HCT116 (cell line): ENCODE results near the gene SEMA5B. TPM values are rescaled to one million over a fixed set of nuclear protein-coding genes. Genes with fewer than 3 reads are reported as not detected.

Source experiments
- ATAC-seq: fragments of 200-7000 bp; cut with Tn5 transposase; 2 replicates; pipeline ENCODE4 v1.9.1; 2020; ENCODE audit warnings: mild to moderate bottlenecking, moderate library complexity
- BruUV-seq: library from RNA; stranded (reverse); fragments of 400-500 nt; replicated peaks from 2 replicates; lab custom pipeline; 2021; lab: Mats Ljungman, UMichigan
- CTCF ChIA-PET: fragments of 300-600 bp; sonication (Branson Sonifier 250); formaldehyde crosslinking; loops from one replicate; lab custom pipeline; 2021; ENCODE audit warnings: antibody characterized with exemption; lab: Charles Lee
- POLR2A ChIA-PET: fragments of 300-600, 350-600 bp; sonication (Branson Sonifier 250); formaldehyde crosslinking; loops from one replicate; lab custom pipeline; 2021; ENCODE audit warnings: antibody characterized with exemption; lab: Charles Lee
- RAD21 ChIA-PET, 2 experiments: fragments of 300-600 bp; sonication (Branson Sonifier 250); formaldehyde crosslinking; loops; one replicate each; lab custom pipeline; 2023; ENCODE audit warnings: low total read pairs in 2 of 2; ENCODE audit not compliant: uncharacterized antibody in 2 of 2, unreplicated experiment in 2 of 2, low non-redundant PET in 1 of 2; lab: Charles Lee
- DNase-seq: peaks from one replicate; pipeline ENCODE4 v3.0.0-alpha.2; 2010; ENCODE audit warnings: low read depth, low spot score
- H2AFZ ChIP-seq: fragments of 200-600 bp; shearing (Covaris generic), sonication (generic); 2 replicates; pipeline ENCODE4 v1.6.1; 2017; ENCODE audit warnings: low read depth, mixed run types, mixed read lengths, antibody characterized with exemption, low read length; ENCODE audit not compliant: poor library complexity, severe bottlenecking
- H3K27ac ChIP-seq: 2 replicates; pipeline ENCODE4 v1.5.1; 2012; ENCODE audit warnings: low read depth, low read length
- H3K27me3 ChIP-seq: fragments of 200-600 bp; sonication (generic); 2 replicates; pipeline ENCODE4 v1.6.1; 2016; ENCODE audit warnings: mixed run types, low read length, mixed read lengths; ENCODE audit not compliant: insufficient read depth
- H3K36me3 ChIP-seq, 2 experiments: fragments of 200-500 bp in 1 of 2; fragments of 200-600 bp in 1 of 2; sonication (Bioruptor generic) in 1 of 2; sonication (generic) in 1 of 2; 2 replicates each; pipeline versions ENCODE4 v1.5.1 to v1.6.1; 2014 to 2016; ENCODE audit warnings: low read length in 2 of 2, inconsistent platforms in 1 of 2, mixed read lengths in 1 of 2, mixed run types in 1 of 2; ENCODE audit not compliant: insufficient read depth in 2 of 2, control insufficient read depth in 1 of 2
- H3K4me1 ChIP-seq, 2 experiments: fragments of 200-600 bp in 1 of 2; sonication (generic) in 1 of 2; 2 replicates each; pipeline versions ENCODE4 v1.5.1 to v1.6.1; 2012 to 2017; ENCODE audit warnings: low read length in 2 of 2, inconsistent platforms in 1 of 2, mild to moderate bottlenecking in 1 of 2, mixed read lengths in 1 of 2, mixed run types in 1 of 2, moderate library complexity in 1 of 2; ENCODE audit not compliant: insufficient read depth in 2 of 2, control insufficient read depth in 1 of 2
- H3K4me2 ChIP-seq: fragments of 200-600 bp; sonication (generic); 2 replicates; pipeline ENCODE4 v1.6.1; 2017; ENCODE audit warnings: mixed run types, low read length, mixed read lengths
- H3K4me3 ChIP-seq, 2 experiments: fragments of 200-600 bp in 1 of 2; sonication (generic) in 1 of 2; replicated peaks in 1 of 2; 2 replicates each; pipeline ENCODE4 v1.5.1; 2011 to 2016; ENCODE audit warnings: low read length in 2 of 2, control low read depth in 1 of 2, low read depth in 1 of 2, mild to moderate bottlenecking in 1 of 2, mixed read lengths in 1 of 2, mixed run types in 1 of 2
- H3K79me2 ChIP-seq: fragments of 200-600 bp; sonication (generic); 2 replicates; pipeline ENCODE4 v1.6.1; 2017; ENCODE audit warnings: mild to moderate bottlenecking, mixed run types, low read length, moderate library complexity, mixed read lengths; ENCODE audit not compliant: insufficient read depth
- H3K9ac ChIP-seq: fragments of 200-600 bp; sonication (generic); 2 replicates; pipeline ENCODE4 v1.6.1; 2016; ENCODE audit warnings: low read length, mixed read lengths
- H3K9me2 ChIP-seq: fragments of 200-600 bp; sonication (generic), shearing (Covaris generic); 2 replicates; pipeline ENCODE4 v1.6.1; 2017; ENCODE audit warnings: mixed run types, mild to moderate bottlenecking, moderate library complexity; ENCODE audit not compliant: insufficient read depth
- H3K9me3 ChIP-seq, 2 experiments: fragments of 200-500 bp in 1 of 2; fragments of 200-600 bp in 1 of 2; sonication (Bioruptor generic) in 1 of 2; sonication (generic) in 1 of 2; 2 replicates each; pipeline ENCODE4 v1.6.1; 2014 to 2017; ENCODE audit warnings: low read length in 2 of 2, mixed read lengths in 2 of 2, inconsistent platforms in 1 of 2, low read depth in 1 of 2, mild to moderate bottlenecking in 1 of 2, mixed run types in 1 of 2, moderate library complexity in 1 of 2; ENCODE audit not compliant: control insufficient read depth in 1 of 2, insufficient read depth in 1 of 2
- H4K20me1 ChIP-seq: fragments of 200-600 bp; sonication (generic), shearing (Covaris generic); 2 replicates; pipeline ENCODE4 v1.6.1; 2017; ENCODE audit warnings: mixed run types, mild to moderate bottlenecking, moderate library complexity; ENCODE audit not compliant: insufficient read depth
- CBX3 ChIP-seq: IDR thresholded peaks from 2 replicates; pipeline ENCODE4 v1.6.1; 2012; ENCODE audit warnings: low read depth
- CEBPB ChIP-seq: IDR thresholded peaks from 2 replicates; pipeline ENCODE4 v1.6.1; 2012; ENCODE audit warnings: low read depth
- ELF1 ChIP-seq: IDR thresholded peaks from 2 replicates; pipeline ENCODE4 v1.6.1; 2012; ENCODE audit warnings: low read depth, borderline replicate concordance
- POLR2AphosphoS5 ChIP-seq: IDR thresholded peaks from 2 replicates; pipeline ENCODE4 v1.6.1; 2011; ENCODE audit warnings: mild to moderate bottlenecking, low read depth, low read length, moderate library complexity
- SIN3A ChIP-seq: IDR thresholded peaks from 2 replicates; pipeline ENCODE4 v1.6.1; 2012; ENCODE audit warnings: low read depth
- TCF7L2 ChIP-seq: IDR thresholded peaks from 2 replicates; pipeline ENCODE4 v1.7.0; 2011; ENCODE audit warnings: borderline replicate concordance, inconsistent platforms; ENCODE audit not compliant: insufficient read depth, insufficient read length; ENCODE audit errors: extremely low read depth
- ZNF274 ChIP-seq: fragments of 200-500 bp; sonication (Bioruptor generic); IDR thresholded peaks from 2 replicates; pipeline ENCODE4 v1.6.1; 2014; ENCODE audit warnings: mild to moderate bottlenecking, low read depth, low read length, inconsistent platforms
- intact Hi-C: fragments of 100-400 bp; cut with micrococcal nuclease; formaldehyde crosslinking; loops from 2 replicates; pipeline ENCODE4 v1.10.0; 2022
- total RNA-seq: library from RNA; stranded (reverse); gene quantifications from one replicate; pipeline ENCODE4 v1.2.1, GENCODE V29; 2021; ENCODE audit not compliant: unreplicated experiment
- TF ChIP-seq, protein P1 (sequence below): IDR thresholded peaks from 2 replicates; pipeline ENCODE4 v1.6.1; 2012; ENCODE audit warnings: low read depth
- TF ChIP-seq, protein P2 (sequence below): IDR thresholded peaks from 2 replicates; pipeline ENCODE4 v1.6.1; 2012

The SEMA5B gene
- total RNA-seq, 1 experiment from 2014 or later, result 0.15 TPM

DNA sequence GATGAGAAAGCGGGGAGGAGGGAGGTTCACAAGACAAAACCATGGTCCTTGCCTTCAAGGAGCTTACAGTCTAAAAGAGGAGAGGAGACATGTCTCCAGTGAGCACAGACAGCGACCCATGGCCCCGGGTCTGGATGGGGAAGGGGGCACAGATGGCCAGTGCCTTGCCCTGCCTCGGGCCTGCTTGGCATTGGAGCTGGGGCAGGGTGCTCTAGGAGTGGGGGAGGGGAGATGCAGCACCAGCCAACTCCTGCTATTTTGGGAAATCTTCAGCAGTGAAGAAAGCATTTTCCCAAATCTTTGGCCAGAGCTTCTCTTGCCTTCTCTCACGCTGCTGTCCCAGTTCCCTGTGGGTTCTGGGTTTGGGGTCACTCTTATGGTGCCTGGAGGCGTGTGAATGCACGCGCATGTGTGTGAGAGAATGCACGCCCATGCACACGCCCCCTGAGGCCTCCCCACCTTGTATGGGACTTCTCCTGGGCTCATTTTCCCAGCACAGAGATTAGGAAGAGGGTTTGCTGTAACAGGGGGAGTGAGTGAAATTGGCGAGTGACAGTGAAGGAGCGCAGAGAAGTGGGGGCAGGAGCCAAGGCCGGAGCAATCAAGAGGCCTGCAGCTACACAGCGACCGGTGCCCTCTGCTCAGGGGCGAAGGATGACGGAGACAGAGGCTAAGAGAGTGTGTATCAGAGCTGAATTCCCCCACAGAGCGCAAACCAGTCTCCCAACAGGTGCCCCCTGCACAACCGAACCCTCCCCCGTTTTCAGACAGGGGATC lies 71.5 kb downstream of the SEMA5B start:
- Histone ChIP-seq H3K9me3 (no peaks in the 10 kb centered on the region), H3K27ac (no peak overlapping the region), H3K9ac (no peak overlapping the region), H4K20me1 (no peaks in the 10 kb centered on the region), H3K4me1 (peaks cover 2 to 9% of the 10 kb centered on the region in 2 experiments; a peak in 3 of 4 replicates)
- intact Hi-C loops, result no loop called here
- no peak for ATAC-seq
- TF ChIP-seq TCF7L2, result no peak
- TF ChIP-seq SIN3A, result no peak
- TF ChIP-seq ZNF274, result no peak
- TF ChIP-seq, protein P1, sequence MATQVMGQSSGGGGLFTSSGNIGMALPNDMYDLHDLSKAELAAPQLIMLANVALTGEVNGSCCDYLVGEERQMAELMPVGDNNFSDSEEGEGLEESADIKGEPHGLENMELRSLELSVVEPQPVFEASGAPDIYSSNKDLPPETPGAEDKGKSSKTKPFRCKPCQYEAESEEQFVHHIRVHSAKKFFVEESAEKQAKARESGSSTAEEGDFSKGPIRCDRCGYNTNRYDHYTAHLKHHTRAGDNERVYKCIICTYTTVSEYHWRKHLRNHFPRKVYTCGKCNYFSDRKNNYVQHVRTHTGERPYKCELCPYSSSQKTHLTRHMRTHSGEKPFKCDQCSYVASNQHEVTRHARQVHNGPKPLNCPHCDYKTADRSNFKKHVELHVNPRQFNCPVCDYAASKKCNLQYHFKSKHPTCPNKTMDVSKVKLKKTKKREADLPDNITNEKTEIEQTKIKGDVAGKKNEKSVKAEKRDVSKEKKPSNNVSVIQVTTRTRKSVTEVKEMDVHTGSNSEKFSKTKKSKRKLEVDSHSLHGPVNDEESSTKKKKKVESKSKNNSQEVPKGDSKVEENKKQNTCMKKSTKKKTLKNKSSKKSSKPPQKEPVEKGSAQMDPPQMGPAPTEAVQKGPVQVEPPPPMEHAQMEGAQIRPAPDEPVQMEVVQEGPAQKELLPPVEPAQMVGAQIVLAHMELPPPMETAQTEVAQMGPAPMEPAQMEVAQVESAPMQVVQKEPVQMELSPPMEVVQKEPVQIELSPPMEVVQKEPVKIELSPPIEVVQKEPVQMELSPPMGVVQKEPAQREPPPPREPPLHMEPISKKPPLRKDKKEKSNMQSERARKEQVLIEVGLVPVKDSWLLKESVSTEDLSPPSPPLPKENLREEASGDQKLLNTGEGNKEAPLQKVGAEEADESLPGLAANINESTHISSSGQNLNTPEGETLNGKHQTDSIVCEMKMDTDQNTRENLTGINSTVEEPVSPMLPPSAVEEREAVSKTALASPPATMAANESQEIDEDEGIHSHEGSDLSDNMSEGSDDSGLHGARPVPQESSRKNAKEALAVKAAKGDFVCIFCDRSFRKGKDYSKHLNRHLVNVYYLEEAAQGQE, result no peak
- TF ChIP-seq, protein P2, sequence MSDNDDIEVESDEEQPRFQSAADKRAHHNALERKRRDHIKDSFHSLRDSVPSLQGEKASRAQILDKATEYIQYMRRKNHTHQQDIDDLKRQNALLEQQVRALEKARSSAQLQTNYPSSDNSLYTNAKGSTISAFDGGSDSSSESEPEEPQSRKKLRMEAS, result no peak
- TF ChIP-seq CEBPB, result no peak
- no peak for TF ChIP-seq CBX3
- no peak for TF ChIP-seq POLR2AphosphoS5
- no peak for TF ChIP-seq ELF1
- TF ChIP-seq, all 23 proteins: peak for 0
- CTCF ChIA-PET, result no interaction called here
- Histone ChIP-seq H3K79me2 (no peaks in the 10 kb centered on the region), H3K4me3 (no peak overlapping the region), H3K36me3 (no peaks in the 10 kb centered on the region), H3K9me2 (no peaks in the 10 kb centered on the region), H2AFZ (no peak overlapping the region), H3K4me2 (no peak overlapping the region), H3K27me3 (0 out of 2 replicates have a peak, but pooled peaks cover 4% of the 10 kb centered on the region)
- POLR2A ChIA-PET, result no interaction called here
- RAD21 ChIA-PET, result no interaction called here
- no TSS peak for BruUV-seq
- no peak for DNase-seq
